ENCODE measurements around the gene CFAP61.

GRCh38 chr20:20253744-20254330 lies 201.5 kb downstream of the CFAP61 start:
- TF ChIP-seq, protein P1, sequence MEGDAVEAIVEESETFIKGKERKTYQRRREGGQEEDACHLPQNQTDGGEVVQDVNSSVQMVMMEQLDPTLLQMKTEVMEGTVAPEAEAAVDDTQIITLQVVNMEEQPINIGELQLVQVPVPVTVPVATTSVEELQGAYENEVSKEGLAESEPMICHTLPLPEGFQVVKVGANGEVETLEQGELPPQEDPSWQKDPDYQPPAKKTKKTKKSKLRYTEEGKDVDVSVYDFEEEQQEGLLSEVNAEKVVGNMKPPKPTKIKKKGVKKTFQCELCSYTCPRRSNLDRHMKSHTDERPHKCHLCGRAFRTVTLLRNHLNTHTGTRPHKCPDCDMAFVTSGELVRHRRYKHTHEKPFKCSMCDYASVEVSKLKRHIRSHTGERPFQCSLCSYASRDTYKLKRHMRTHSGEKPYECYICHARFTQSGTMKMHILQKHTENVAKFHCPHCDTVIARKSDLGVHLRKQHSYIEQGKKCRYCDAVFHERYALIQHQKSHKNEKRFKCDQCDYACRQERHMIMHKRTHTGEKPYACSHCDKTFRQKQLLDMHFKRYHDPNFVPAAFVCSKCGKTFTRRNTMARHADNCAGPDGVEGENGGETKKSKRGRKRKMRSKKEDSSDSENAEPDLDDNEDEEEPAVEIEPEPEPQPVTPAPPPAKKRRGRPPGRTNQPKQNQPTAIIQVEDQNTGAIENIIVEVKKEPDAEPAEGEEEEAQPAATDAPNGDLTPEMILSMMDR (IDR thresholded peaks at IDR 0.05): no peak
- TF ChIP-seq POLR2A (IDR thresholded peaks at IDR 0.05) (no peak), POLR2AphosphoS5 (IDR thresholded peaks at IDR 0.05) (no peak), EP300 (IDR thresholded peaks at IDR 0.05) (no peak)

Data from suprapubic skin (tissue), 4 donors.